ENCODE data around the gene NACA.

GRCh38 chr12:56751712-56752598 lies 26.9 kb upstream of the NACA start, which contains the start of gene PRIM1:
- TF ChIP-seq EZH2 (IDR thresholded peaks at IDR 0.05; ENCODE audit: low read depth, unreplicated experiment) (no peak), CTCF (conservative IDR thresholded peaks at IDR 0.05; ENCODE audit: low read depth in 2 of 2) (no peak), EZH2phosphoT487 (IDR thresholded peaks at IDR 0.05; ENCODE audit: unreplicated experiment) (no peak)
